ENCODE data around the gene SNX18. TPM values are rescaled to one million over a fixed set of nuclear protein-coding genes. Genes with fewer than 3 reads are reported as not detected.

SNX18 gene
- total and polyA plus RNA-seq, 10 of the 15 experiments (the other 5 are each of a cell fraction or from before 2014, with no cell fraction given) = 0.27 to 1.7 (median 0.47) TPM

- Histone ChIP-seq H3K4me1 (ENCODE audit: control insufficient read depth, insufficient read depth, low read length) (peaks cover 5% of the 10 kb centered on the region), H3K9ac (ENCODE audit: control insufficient read depth, insufficient read depth, low read length) (no peak overlapping the region), H3K27ac (ENCODE audit: control insufficient read depth, insufficient read depth) (no peak overlapping the region), H4K20me1 (ENCODE audit: control insufficient read depth, insufficient read depth) (no peaks in the 10 kb centered on the region), H3K27me3 (replicated peaks in 1 of 2; ENCODE audit: control insufficient read depth in 2 of 2, insufficient read depth in 2 of 2, low read length in 1 of 2) (no peaks in the 10 kb centered on the region), H3K4me3 (no peak overlapping the region), H2AFZ (ENCODE audit: control insufficient read depth, low read depth, low read length) (no peak overlapping the region), H3K36me3 (ENCODE audit: control insufficient read depth in 2 of 2, insufficient read depth in 2 of 2, low read length in 1 of 2) (no peaks in the 10 kb centered on the region), H3K4me2 (ENCODE audit: control insufficient read depth, insufficient read depth) (no peak overlapping the region), H3K79me2 (ENCODE audit: control insufficient read depth, insufficient read depth, low read length) (no peaks in the 10 kb centered on the region), H3K9me3 (replicated peaks; ENCODE audit: control insufficient read depth, insufficient read depth, low read length) (no peaks in the 10 kb centered on the region)
- SMC1A ChIA-PET (ENCODE audit: uncharacterized antibody, unreplicated experiment) = interaction anchor here (1.2 to 2.3 kb wide), 3 partner anchors 17 to 29 kb away, joined by 3 to 9 read pairs (median 3); no protein-coding TSS in a partner anchor
- CTCF ChIA-PET = interaction anchor here (1.3 to 3.9 kb wide), 3 partner anchors 9 to 228 kb away, joined by 3 to 29 read pairs (median 4); no protein-coding TSS in a partner anchor
- TF ChIP-seq SREBF2 (IDR thresholded peaks at IDR 0.05; ENCODE audit: low read length) = no peak
- no peak for TF ChIP-seq ZNF687 (IDR thresholded peaks at IDR 0.05)
- no peak for TF ChIP-seq NR2C2 (IDR thresholded peaks at IDR 0.05; ENCODE audit: borderline replicate concordance, control insufficient read depth, insufficient read length, low read depth)
- TF ChIP-seq DPF2 (IDR thresholded peaks at IDR 0.05) = no peak
- TF ChIP-seq ZBTB4 (CRISPR knock-in tag; IDR thresholded peaks at IDR 0.05) = no peak
- no peak for DNase-seq (ENCODE audit: low read depth, low spot score)
- 44% methylated on average over 3 of the region's 3 CpGs for WGBS (ENCODE audit: insufficient coverage, insufficient replicate concordance, low lambda C conversion rate, missing lambda C conversion rate)
- ATAC-seq = no peak
- intact Hi-C loops (cut with micrococcal nuclease; ENCODE audit: unreplicated experiment) (no loop called here), in situ Hi-C loops (cut with MboI) (no loop called here)
- RAD21 ChIA-PET (ENCODE audit: unreplicated experiment) = interaction anchor here (1.6 kb wide), 1 partner anchor 31 kb away, joined by 4 read pairs; no protein-coding TSS in a partner anchor
- FAIRE-seq = no peak
- no TSS peak for BruUV-seq (replicated peaks)
- POLR2A ChIA-PET = no interaction called here
These were observed 46.2 kb upstream of the SNX18 start for GRCh38 chr5:54471398-54471797.
